Karpas-422 (cell line): ENCODE measurements around the gene PADI2. TPM values are rescaled to one million over a fixed set of nuclear protein-coding genes. Genes with fewer than 3 reads are reported as not detected.

Experiments used
- DNase-seq: peaks from one replicate; pipeline ENCODE4 v3.0.0-alpha.2; 2015
- H2AFZ ChIP-seq: fragments of 200-600 bp; sonication (generic); 2 replicates; pipeline ENCODE4 v1.6.1; 2014; ENCODE audit warnings: antibody characterized with exemption, low read length, mixed read lengths
- H3K27ac ChIP-seq: fragments of 200-600 bp; sonication (generic); 2 replicates; pipeline ENCODE4 v1.5.1; 2014; ENCODE audit warnings: mild to moderate bottlenecking, low read length, moderate library complexity
- H3K27me3 ChIP-seq: fragments of 200-600 bp; sonication (generic); 2 replicates; pipeline ENCODE4 v1.6.1; 2014; ENCODE audit warnings: low read length, mixed read lengths
- H3K36me3 ChIP-seq: fragments of 200-600 bp; sonication (generic); 2 replicates; pipeline ENCODE4 v1.6.1; 2014; ENCODE audit warnings: low read length, mixed read lengths; ENCODE audit not compliant: insufficient read depth
- H3K4me1 ChIP-seq: fragments of 200-600 bp; sonication (generic); 2 replicates; pipeline ENCODE4 v1.6.1; 2014; ENCODE audit warnings: mild to moderate bottlenecking, low read length, mixed read lengths
- H3K4me2 ChIP-seq: fragments of 200-600 bp; sonication (generic); 2 replicates; pipeline ENCODE4 v1.6.1; 2014; ENCODE audit warnings: low read length, low read depth, mild to moderate bottlenecking; ENCODE audit not compliant: poor library complexity, severe bottlenecking
- H3K4me3 ChIP-seq: fragments of 200-600 bp; sonication (generic); 2 replicates; pipeline ENCODE4 v1.5.1; 2014; ENCODE audit warnings: mild to moderate bottlenecking, antibody characterized with exemption, low read length, mixed read lengths
- H3K79me2 ChIP-seq: fragments of 200-600 bp; sonication (generic); 2 replicates; pipeline ENCODE4 v1.6.1; 2014; ENCODE audit warnings: mild to moderate bottlenecking, low read length, mixed read lengths
- H3K9ac ChIP-seq: fragments of 200-600 bp; sonication (generic); 2 replicates; pipeline ENCODE4 v1.6.0; 2014; ENCODE audit warnings: low read length
- H3K9me2 ChIP-seq: fragments of 200-600 bp; sonication (generic), shearing (Covaris generic); replicated peaks from 2 replicates; pipeline ENCODE4 v1.6.0; 2014; ENCODE audit warnings: mild to moderate bottlenecking, low read length, moderate library complexity; ENCODE audit not compliant: insufficient read depth
- H3K9me3 ChIP-seq: fragments of 300-700, 200-600 bp; sonication (generic); 2 replicates; pipeline ENCODE4 v1.6.1; 2014; ENCODE audit warnings: low read length, mixed read lengths
- H4K20me1 ChIP-seq: fragments of 200-600 bp; sonication (generic); 2 replicates; pipeline ENCODE4 v1.6.1; 2014; ENCODE audit warnings: mild to moderate bottlenecking, antibody characterized with exemption, low read length, low read depth; ENCODE audit not compliant: insufficient read depth
- total RNA-seq: library from RNA; depleted of rRNA; stranded (reverse); fragments of >200 nt; shearing (Covaris generic); gene quantifications from 2 replicates; pipeline ENCODE4 v1.2.3, GENCODE V29; 2014; ENCODE audit warnings: low replicate concordance

PADI2 gene
- total RNA-seq, 1 experiment from 2014 or later: not detected

DNA sequence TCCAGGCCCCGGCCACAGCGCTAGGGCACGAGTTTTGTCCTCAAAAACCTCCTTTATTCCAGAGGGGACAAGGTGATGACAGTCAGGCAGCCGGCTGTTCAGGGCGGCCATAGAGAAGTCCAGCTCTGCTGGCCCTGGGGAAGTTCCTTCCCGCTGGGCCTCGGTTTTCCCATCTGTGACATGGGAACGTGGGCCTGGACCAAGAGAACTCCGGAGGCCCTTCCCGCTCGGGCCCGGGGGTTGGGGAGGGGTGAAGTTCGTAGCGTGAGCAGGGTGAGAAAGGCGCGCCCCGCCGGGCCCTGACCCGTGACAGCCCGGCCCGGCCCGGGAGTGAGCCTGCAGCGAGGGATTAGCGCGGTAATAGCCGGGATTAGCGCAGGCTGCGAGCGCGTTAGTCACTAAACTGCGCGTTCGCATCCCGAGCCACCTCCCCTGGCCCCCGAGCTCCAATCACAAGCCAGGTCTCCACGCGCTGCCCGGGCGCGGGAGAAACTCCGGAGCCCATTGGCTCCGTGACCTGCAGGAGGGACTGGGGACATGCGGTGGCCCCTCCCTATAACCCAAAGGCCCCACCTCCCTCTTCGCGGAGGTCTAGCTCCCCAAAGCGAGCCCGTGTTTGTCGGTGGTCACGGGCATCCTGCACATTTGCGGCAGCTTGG, 29.8 kb upstream of the PADI2 start:
- Histone ChIP-seq H3K9me3 (peaks cover 3% of the 10 kb centered on the region; the same call in 1 of the 2 replicates), H3K9me2 (no peaks in the 10 kb centered on the region), H2AFZ (no peak overlapping the region), H3K9ac (no peak overlapping the region), H3K27ac (no peak overlapping the region), H3K27me3 (no peaks in the 10 kb centered on the region), H3K4me2 (no peak overlapping the region), H3K79me2 (no peaks in the 10 kb centered on the region), H4K20me1 (no peaks in the 10 kb centered on the region), H3K36me3 (no peaks in the 10 kb centered on the region), H3K4me1 (no peaks in the 10 kb centered on the region), H3K4me3 (no peak overlapping the region)
- DNase-seq: no peak

GRCh38 chr1:17145648-17146047, 26.4 kb upstream of the PADI2 start:
- no peak overlapping the region for H3K27ac ChIP-seq
- no peaks in the 10 kb centered on the region for H3K27me3 ChIP-seq
- no peak overlapping the region for H3K9ac ChIP-seq
- H3K9me3 ChIP-seq: no peaks in the 10 kb centered on the region
- no peaks in the 10 kb centered on the region for H4K20me1 ChIP-seq
- H3K36me3 ChIP-seq: no peaks in the 10 kb centered on the region
- no peaks in the 10 kb centered on the region for H3K79me2 ChIP-seq
- DNase-seq: no peak
- no peak overlapping the region for H2AFZ ChIP-seq
- no peak overlapping the region for H3K4me2 ChIP-seq
- H3K4me3 ChIP-seq: no peak overlapping the region
- no peaks in the 10 kb centered on the region for H3K9me2 ChIP-seq
- peaks cover 10% of the 10 kb centered on the region for H3K4me1 ChIP-seq

DNA sequence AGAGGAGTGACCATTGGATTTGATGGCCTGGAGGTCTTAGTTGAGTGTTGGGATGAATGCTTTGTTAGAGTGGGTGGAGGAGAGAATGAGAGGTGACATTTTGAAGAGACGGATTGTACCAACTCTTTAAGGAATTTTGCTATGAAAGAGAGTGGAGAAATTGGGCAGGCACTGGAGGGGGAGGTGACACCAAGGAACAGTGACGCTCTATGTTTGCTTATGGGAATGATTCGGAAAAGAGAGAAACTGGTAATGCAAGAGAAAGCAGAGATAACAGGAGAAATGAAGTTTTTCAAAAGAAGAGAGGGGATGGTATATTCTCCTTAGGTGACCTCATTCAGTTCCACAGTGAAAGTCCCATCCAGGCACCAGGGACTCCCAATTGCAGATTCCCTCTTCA, 24.5 kb upstream of the PADI2 start:
- no peaks in the 10 kb centered on the region for H3K36me3 ChIP-seq
- H4K20me1 ChIP-seq: no peaks in the 10 kb centered on the region
- H3K4me2 ChIP-seq: no peak overlapping the region
- H3K9me3 ChIP-seq: no peaks in the 10 kb centered on the region
- H3K27me3 ChIP-seq: no peaks in the 10 kb centered on the region
- H3K9ac ChIP-seq: no peak overlapping the region
- H3K27ac ChIP-seq: no peak overlapping the region
- H3K4me1 ChIP-seq: peaks cover 10% of the 10 kb centered on the region
- no peak overlapping the region for H2AFZ ChIP-seq
- H3K79me2 ChIP-seq: no peaks in the 10 kb centered on the region
- no peak overlapping the region for H3K4me3 ChIP-seq
- H3K9me2 ChIP-seq: no peaks in the 10 kb centered on the region
- no peak for DNase-seq

DNA sequence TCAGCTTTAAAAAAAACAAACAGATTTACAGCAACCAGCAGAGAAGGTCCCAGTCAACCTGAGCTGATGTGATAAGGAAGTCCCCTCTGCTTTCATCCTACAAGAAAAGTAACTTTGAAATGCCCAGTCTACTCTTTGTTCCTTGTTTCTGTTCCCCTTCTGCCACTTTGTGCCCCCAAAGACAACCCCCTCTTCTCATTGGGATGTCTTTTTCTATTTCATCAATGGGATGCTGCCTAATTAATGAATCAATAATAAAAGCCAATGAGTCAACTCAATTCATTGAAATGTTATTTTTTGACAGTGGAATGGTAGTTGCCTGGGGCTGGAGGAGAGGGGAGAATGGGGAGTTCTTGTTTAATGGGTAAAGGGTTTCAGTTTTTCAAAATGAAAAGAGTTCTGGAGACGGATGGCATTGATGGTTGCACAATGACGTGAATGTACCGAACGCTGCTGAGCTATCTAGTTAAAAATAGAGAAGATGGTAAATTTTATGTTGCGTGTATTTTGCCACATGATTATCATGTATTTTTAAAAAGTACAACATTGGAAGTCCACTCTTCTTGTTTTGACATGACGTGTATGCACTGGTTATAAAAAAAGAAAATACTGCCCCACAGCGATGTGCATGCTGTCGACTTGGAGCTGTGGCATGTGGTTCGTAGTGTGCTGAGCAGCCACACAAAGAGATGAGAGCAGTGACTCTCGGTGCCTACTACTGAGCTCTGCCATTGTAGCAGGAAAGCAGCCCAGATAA, 22.4 kb upstream of the PADI2 start:
- Histone ChIP-seq H3K9ac (no peak overlapping the region), H3K9me3 (no peaks in the 10 kb centered on the region), H3K4me2 (peak overlapping the region; percentile 35), H3K36me3 (no peaks in the 10 kb centered on the region), H3K4me3 (no peak overlapping the region), H3K4me1 (peaks cover 10% of the 10 kb centered on the region), H3K27me3 (no peaks in the 10 kb centered on the region), H2AFZ (no peak overlapping the region), H3K9me2 (no peaks in the 10 kb centered on the region), H3K79me2 (no peaks in the 10 kb centered on the region), H3K27ac (no peak overlapping the region), H4K20me1 (no peaks in the 10 kb centered on the region)
- DNase-seq: no peak

DNA sequence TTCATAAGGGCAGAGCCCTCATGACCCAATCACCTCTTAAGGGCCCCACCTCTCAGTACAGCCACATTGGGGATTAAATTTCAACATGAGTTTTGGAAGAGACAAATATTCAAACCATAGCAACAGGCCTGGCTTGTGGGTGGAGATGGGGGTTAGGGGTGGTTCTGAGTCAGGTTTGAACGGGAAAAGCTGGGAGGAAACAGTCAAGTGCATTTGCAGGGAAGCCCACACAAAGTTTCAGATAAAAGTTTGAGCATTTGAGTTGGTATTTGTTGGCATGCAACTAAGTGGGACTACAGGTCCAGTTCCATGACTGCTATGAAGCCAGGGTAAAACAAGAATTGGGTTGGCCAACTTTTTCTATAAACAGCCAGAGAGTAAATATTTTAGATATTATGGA, 21.0 kb upstream of the PADI2 start:
- no peaks in the 10 kb centered on the region for H3K79me2 ChIP-seq
- H3K4me1 ChIP-seq: peaks cover 10% of the 10 kb centered on the region
- H3K4me2 ChIP-seq: no peak overlapping the region
- no peak overlapping the region for H2AFZ ChIP-seq
- H3K27ac ChIP-seq: no peak overlapping the region
- H3K9me3 ChIP-seq: no peaks in the 10 kb centered on the region
- no peak for DNase-seq
- H3K4me3 ChIP-seq: no peak overlapping the region
- no peaks in the 10 kb centered on the region for H3K9me2 ChIP-seq
- no peak overlapping the region for H3K9ac ChIP-seq
- H3K27me3 ChIP-seq: no peaks in the 10 kb centered on the region; the same call in 1 of the 2 replicates
- H3K36me3 ChIP-seq: no peaks in the 10 kb centered on the region
- no peaks in the 10 kb centered on the region for H4K20me1 ChIP-seq

DNA sequence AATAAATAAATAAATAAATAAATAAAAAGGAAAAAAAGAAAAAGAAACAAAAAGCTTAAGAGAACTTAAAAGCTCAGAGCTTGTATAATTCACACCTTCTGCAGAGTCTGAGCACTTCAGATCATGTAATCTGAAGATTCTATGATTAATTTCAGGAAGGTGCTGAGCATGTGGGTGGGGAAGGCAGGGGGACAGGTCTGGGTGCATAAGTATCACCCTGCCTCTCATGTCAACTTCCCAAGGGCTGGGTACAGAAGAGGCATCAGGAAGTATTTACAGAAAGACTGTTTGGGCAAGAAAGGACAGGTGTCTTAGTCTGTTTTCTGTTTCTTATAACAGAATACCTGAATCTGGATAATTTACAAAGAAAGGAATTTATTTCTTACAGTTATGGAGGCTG, 20.4 kb upstream of the PADI2 start:
- Histone ChIP-seq H3K4me3 (no peak overlapping the region), H3K9me2 (no peaks in the 10 kb centered on the region), H3K36me3 (no peaks in the 10 kb centered on the region), H3K4me2 (no peak overlapping the region), H3K27ac (no peak overlapping the region), H2AFZ (no peak overlapping the region), H3K4me1 (peaks cover 10% of the 10 kb centered on the region), H3K9me3 (no peaks in the 10 kb centered on the region), H3K9ac (no peak overlapping the region), H3K79me2 (no peaks in the 10 kb centered on the region), H4K20me1 (no peaks in the 10 kb centered on the region), H3K27me3 (no peaks in the 10 kb centered on the region; the same call in 1 of the 2 replicates)
- DNase-seq: no peak

GRCh38 chr1:17137441-17137840, 18.2 kb upstream of the PADI2 start:
- H3K79me2 ChIP-seq: no peaks in the 10 kb centered on the region
- H3K4me3 ChIP-seq: no peak overlapping the region
- no peak for DNase-seq
- no peaks in the 10 kb centered on the region for H3K9me3 ChIP-seq
- H3K4me1 ChIP-seq: peaks cover 10% of the 10 kb centered on the region
- H3K9me2 ChIP-seq: no peaks in the 10 kb centered on the region
- no peak overlapping the region for H3K27ac ChIP-seq
- H3K36me3 ChIP-seq: no peaks in the 10 kb centered on the region
- H3K4me2 ChIP-seq: no peak overlapping the region
- no peaks in the 10 kb centered on the region for H4K20me1 ChIP-seq
- no peaks in the 10 kb centered on the region; the same call in 1 of the 2 replicates for H3K27me3 ChIP-seq
- H2AFZ ChIP-seq: no peak overlapping the region
- no peak overlapping the region for H3K9ac ChIP-seq

- Histone ChIP-seq H3K36me3 (no peaks in the 10 kb centered on the region), H3K4me2 (no peak overlapping the region), H3K27me3 (no peaks in the 10 kb centered on the region; the same call in 1 of the 2 replicates), H3K4me3 (no peak overlapping the region), H4K20me1 (no peaks in the 10 kb centered on the region), H3K9ac (no peak overlapping the region), H3K4me1 (peaks cover 10% of the 10 kb centered on the region), H2AFZ (no peak overlapping the region), H3K9me2 (no peaks in the 10 kb centered on the region), H3K9me3 (no peaks in the 10 kb centered on the region), H3K79me2 (no peaks in the 10 kb centered on the region), H3K27ac (no peak overlapping the region)
- no peak for DNase-seq
These were observed 17.7 kb upstream of the PADI2 start for GRCh38 chr1:17136936-17137335.
